HG03457 (cell line): ENCODE measurements around the gene ATP6V1E1.

Source experiments
- ATAC-seq: cut with Tn5 transposase; IDR thresholded peaks from one replicate; pipeline ENCODE4 v1.9.1; 2021; ENCODE audit warnings: moderate number of reproducible peaks; ENCODE audit not compliant: unreplicated experiment

ATP6V1E1 gene

GRCh38 chr22:17548756-17549035, 79.9 kb downstream of the ATP6V1E1 start:
- ATAC-seq, result no peak

- no peak for ATAC-seq
These were observed 80.4 kb downstream of the ATP6V1E1 start for GRCh38 chr22:17548010-17548755.

GRCh38 chr22:17542452-17542851, 86.1 kb downstream of the ATP6V1E1 start:
- no peak for ATAC-seq
